HG03520 (cell line): ENCODE measurements around the gene LFNG.

Source experiments
- ATAC-seq: cut with Tn5 transposase; IDR thresholded peaks from one replicate; pipeline ENCODE4 v1.9.1; 2021; ENCODE audit warnings: mild to moderate bottlenecking, moderate library complexity; ENCODE audit not compliant: unreplicated experiment

LFNG gene

GRCh38 chr7:2501947-2502646 lies 17.5 kb upstream of the LFNG start:
- ATAC-seq, result no peak

- ATAC-seq, result no peak
Measured at GRCh38 chr7:2502647-2502966, 17.0 kb upstream of the LFNG start.

- no peak for ATAC-seq
Measured at GRCh38 chr7:2503056-2503941, 16.3 kb upstream of the LFNG start.

- ATAC-seq, result no peak
Measured at GRCh38 chr7:2504128-2504888, 15.3 kb upstream of the LFNG start.

GRCh38 chr7:2504889-2505375 lies 14.6 kb upstream of the LFNG start:
- ATAC-seq, result no peak

GRCh38 chr7:2505401-2505800 lies 14.2 kb upstream of the LFNG start:
- ATAC-seq, result no peak

- no peak for ATAC-seq
Measured at GRCh38 chr7:2507208-2507916, 12.2 kb upstream of the LFNG start.

- no peak for ATAC-seq
Measured at GRCh38 chr7:2507917-2508306, 11.7 kb upstream of the LFNG start.

- ATAC-seq, result no peak
Measured at GRCh38 chr7:2508327-2509215, 11.0 kb upstream of the LFNG start.

- ATAC-seq, result no peak
Measured at GRCh38 chr7:2509298-2509906, 10.2 kb upstream of the LFNG start.

GRCh38 chr7:2510130-2510776 lies 9.3 kb upstream of the LFNG start:
- ATAC-seq, result no peak

- ATAC-seq, result no peak
Measured at GRCh38 chr7:2510909-2511768, 8.4 kb upstream of the LFNG start.

- ATAC-seq, result no peak
Measured at GRCh38 chr7:2511769-2512168, 7.8 kb upstream of the LFNG start.

- no peak for ATAC-seq
Measured at GRCh38 chr7:2512179-2512661, 7.4 kb upstream of the LFNG start.

- ATAC-seq, result no peak
Measured at GRCh38 chr7:2512713-2513112, 6.9 kb upstream of the LFNG start.

GRCh38 chr7:2513702-2514101 lies 5.9 kb upstream of the LFNG start:
- ATAC-seq, result no peak

- ATAC-seq, result no peak
Measured at GRCh38 chr7:2514473-2515423, 4.8 kb upstream of the LFNG start.
